ENCODE data around the gene LEP. TPM values are rescaled to one million over a fixed set of nuclear protein-coding genes. Genes with fewer than 3 reads are reported as not detected.

LEP gene
- total and polyA plus RNA-seq, 2 of the 8 experiments (the other 6 are each of a cell fraction or from before 2014, with no cell fraction given) = not detected

GRCh38 chr7:128235471-128235870, 5.6 kb upstream of the LEP start:
- no peak overlapping the region for H3K56ac ChIP-seq (replicated peaks; ENCODE audit: insufficient read length, low read depth, low read length)
- CTCF ChIA-PET (ENCODE audit: partially characterized antibody) = interaction anchor here (0.8 to 4.4 kb wide), 5 partner anchors 11 to 167 kb away, joined by 3 to 16 read pairs (median 5); no protein-coding TSS in a partner anchor
- no peaks in the 10 kb centered on the region for H3K79me2 ChIP-seq (ENCODE audit: control insufficient read depth in 1 of 2, insufficient read depth in 2 of 2, low read length in 2 of 2)
- H3K14ac ChIP-seq (ENCODE audit: insufficient read length) = no peak overlapping the region
- no peak overlapping the region for H3K27ac ChIP-seq (ENCODE audit: low read depth, low read length)
- no peak overlapping the region for H4K91ac ChIP-seq (replicated peaks; ENCODE audit: insufficient read length, low read length)
- WGBS, 2 experiments (ENCODE audit: extremely low coverage in 1 of 2, insufficient coverage in 1 of 2, insufficient read length in 1 of 2, insufficient replicate concordance in 2 of 2, low coverage in 1 of 2, low lambda C conversion rate in 2 of 2, missing lambda C conversion rate in 1 of 2) = 86% methylated on average over 7 of the region's 7 CpGs; no CpG with 5 or more reads in 1 of the 2 experiments
- H3K9ac ChIP-seq (replicated peaks in 1 of 4; ENCODE audit: extremely low read depth in 1 of 4, low read depth in 3 of 4, low read length in 3 of 4) = no peak overlapping the region
- H2BK15ac ChIP-seq (ENCODE audit: low read length) = no peak overlapping the region
- H3K23me2 ChIP-seq (ENCODE audit: low read depth, low read length) = no peaks in the 10 kb centered on the region
- TF ChIP-seq CTCF (IDR thresholded peaks at IDR 0.05; ENCODE audit: control extremely low read depth in 1 of 3, insufficient read depth in 1 of 3, low read depth in 1 of 3, low read length in 3 of 3) (0 out of 4 replicates have a peak, but pooled peaks of 1 of the 3 experiments have one; percentile 4), USF2 (IDR thresholded peaks at IDR 0.05; ENCODE audit: low read length) (no peak)
- H3K4me3 ChIP-seq (ENCODE audit: extremely low read depth in 1 of 4, insufficient read depth in 2 of 4, low read depth in 3 of 4, low read length in 4 of 4) = no peak overlapping the region
- H2AK5ac ChIP-seq (ENCODE audit: low read depth, low read length) = no peak overlapping the region
- H2BK20ac ChIP-seq (ENCODE audit: low read length) = no peak overlapping the region
- no peak overlapping the region for H2BK12ac ChIP-seq (ENCODE audit: low read depth, low read length)
- DNase-seq (ENCODE audit: low read depth in 1 of 2, low spot score in 2 of 2) (no peak), FAIRE-seq (no peak)
- H2BK120ac ChIP-seq (replicated peaks; ENCODE audit: low read depth, low read length) = no peak overlapping the region
- H4K8ac ChIP-seq (ENCODE audit: extremely low read depth, insufficient read depth, low read length) = no peak overlapping the region
- no peaks in the 10 kb centered on the region for H3K4me1 ChIP-seq (replicated peaks in 1 of 4; ENCODE audit: control insufficient read depth in 3 of 4, insufficient read depth in 4 of 4, low read length in 3 of 4)
- no peak overlapping the region for H3K4me2 ChIP-seq (ENCODE audit: insufficient read depth in 1 of 2, low read depth in 2 of 2, low read length in 2 of 2)
- H2BK5ac ChIP-seq (ENCODE audit: low read depth, low read length) = no peak overlapping the region
- H3K9me3 ChIP-seq (ENCODE audit: insufficient read depth in 2 of 2, low read depth in 1 of 2, low read length in 1 of 2) = peaks cover 2 to 3% of the 10 kb centered on the region in 2 experiments; a peak in 2 of 4 replicates
- H3K4ac ChIP-seq (replicated peaks; ENCODE audit: insufficient read length, low read depth, low read length) = no peak overlapping the region
- H4K20me1 ChIP-seq (replicated peaks in 1 of 2; ENCODE audit: control insufficient read depth in 1 of 2, insufficient read depth in 2 of 2, low read length in 2 of 2) = no peaks in the 10 kb centered on the region
- H3K79me1 ChIP-seq (ENCODE audit: low read depth, low read length) = no peaks in the 10 kb centered on the region
- no peaks in the 10 kb centered on the region for H3K36me3 ChIP-seq (ENCODE audit: control insufficient read depth in 2 of 4, insufficient read depth in 4 of 4, low read length in 3 of 4)
- no peak overlapping the region for H3K23ac ChIP-seq (ENCODE audit: insufficient read length)
- H4K5ac ChIP-seq (ENCODE audit: insufficient read length, low read depth, low read length) = no peak overlapping the region
- H2AFZ ChIP-seq (ENCODE audit: low read length) = no peak overlapping the region
- H3K27me3 ChIP-seq (replicated peaks in 1 of 4; ENCODE audit: control insufficient read depth in 3 of 4, extremely low read depth in 1 of 4, insufficient read depth in 3 of 4, low read length in 3 of 4) = no peaks in the 10 kb centered on the region
- POLR2A ChIA-PET (ENCODE audit: partially characterized antibody) = interaction anchor here (1.5 kb wide), 1 partner anchor 31 kb away, joined by 3 read pairs; no protein-coding TSS in a partner anchor
- no peak overlapping the region for H3K18ac ChIP-seq (ENCODE audit: extremely low read depth, low read length)
